ENCODE data around the gene HOMEZ. TPM values are rescaled to one million over a fixed set of nuclear protein-coding genes. Genes with fewer than 3 reads are reported as not detected.
"Not testable (repeated sequence)": the region's sequence is repeated elsewhere in the genome, so short reads cannot be mapped to it uniquely, and the experiment has no call there.

The HOMEZ gene
- total RNA-seq, 1 donor from 2014 or later: 21.0 TPM

DNA sequence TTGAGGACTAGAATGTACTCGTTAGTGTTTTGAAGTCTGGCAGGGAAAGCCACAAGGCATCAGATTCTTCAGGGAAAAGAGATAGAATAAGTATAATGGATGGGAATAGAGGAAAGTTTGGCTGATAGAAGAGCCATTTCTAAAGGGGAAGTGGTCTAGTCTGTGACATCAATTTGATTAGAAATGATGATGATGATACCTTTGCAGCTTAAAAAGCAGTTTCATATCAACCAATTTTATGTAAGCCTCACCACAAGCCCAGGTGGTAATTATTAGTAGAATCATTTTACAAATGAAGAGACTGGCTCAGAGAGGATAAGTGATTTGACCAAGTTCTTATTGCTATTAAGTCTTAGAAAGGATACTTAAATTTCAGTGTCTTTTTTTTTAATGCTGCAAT lies 45.3 kb downstream of the HOMEZ start:
- no peaks in the 10 kb centered on the region for H3K36me3 Mint-ChIP-seq
- H3K4me1 Mint-ChIP-seq: peaks cover 10% of the 10 kb centered on the region
- no peaks in the 10 kb centered on the region for H3K27me3 Mint-ChIP-seq (ENCODE audit: insufficient read depth, low read depth)

DNA sequence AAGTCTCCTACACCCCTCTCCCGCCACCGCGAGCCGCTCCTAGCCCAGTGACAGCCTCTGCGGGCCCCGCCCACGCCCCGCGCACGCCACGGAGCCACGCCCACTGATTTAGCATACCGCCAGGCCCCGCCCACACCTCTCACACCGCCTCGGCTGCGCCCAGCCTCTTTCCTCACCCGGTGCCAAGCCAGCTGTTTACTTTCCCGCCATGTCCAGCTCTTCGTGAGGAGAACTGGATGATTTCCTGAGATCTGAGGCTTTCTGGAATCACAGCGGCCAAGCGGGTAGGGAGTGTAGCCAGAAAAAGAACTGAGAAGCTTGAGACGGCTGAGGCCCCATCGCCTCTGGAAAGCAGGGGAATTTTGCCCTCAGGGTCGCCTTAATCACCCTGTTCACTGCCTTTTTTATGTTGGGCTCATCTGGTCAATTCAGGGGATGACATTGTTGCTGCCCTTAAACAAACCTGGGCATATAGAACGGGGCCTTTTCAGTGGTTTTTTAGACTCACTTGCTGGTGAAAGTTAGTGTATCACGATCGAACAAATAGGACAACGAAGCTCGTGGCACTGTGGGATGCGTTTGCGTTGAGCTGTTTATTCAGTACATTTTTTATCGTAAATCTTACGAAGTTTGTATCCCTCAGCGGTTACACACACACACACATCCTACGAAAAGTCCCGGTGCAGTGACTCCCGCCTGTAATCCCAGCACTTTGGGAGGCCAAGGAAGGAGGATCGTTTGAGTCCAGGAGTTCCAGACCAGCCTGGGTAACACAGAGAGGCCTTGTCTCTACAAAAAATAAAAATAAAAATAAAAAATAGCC lies 47.9 kb downstream of the HOMEZ start, which contains the start of gene RNF212B:
RNF212B (plus strand) TSS at position 165 of the 823 bp plus-strand sequence. CDS start 2,410 bp downstream, outside the sequence.
- no peak within 1 kb of the TSS for H3K9ac ChIP-seq
- H3K27me3 ChIP-seq: no peaks in the 10 kb centered on the region
- no peaks in the 10 kb centered on the region for H4K20me1 ChIP-seq (ENCODE audit: low read depth)
- H3K4me1 ChIP-seq: peaks cover 3% of the 10 kb centered on the region
- no peaks in the 10 kb centered on the region for H3K36me3 Mint-ChIP-seq
- TF ChIP-seq EZH2 (IDR thresholded peaks at IDR 0.05): no peak
- no peak for TF ChIP-seq EZH2phosphoT487 (IDR thresholded peaks at IDR 0.05)
- TF ChIP-seq, protein P1, sequence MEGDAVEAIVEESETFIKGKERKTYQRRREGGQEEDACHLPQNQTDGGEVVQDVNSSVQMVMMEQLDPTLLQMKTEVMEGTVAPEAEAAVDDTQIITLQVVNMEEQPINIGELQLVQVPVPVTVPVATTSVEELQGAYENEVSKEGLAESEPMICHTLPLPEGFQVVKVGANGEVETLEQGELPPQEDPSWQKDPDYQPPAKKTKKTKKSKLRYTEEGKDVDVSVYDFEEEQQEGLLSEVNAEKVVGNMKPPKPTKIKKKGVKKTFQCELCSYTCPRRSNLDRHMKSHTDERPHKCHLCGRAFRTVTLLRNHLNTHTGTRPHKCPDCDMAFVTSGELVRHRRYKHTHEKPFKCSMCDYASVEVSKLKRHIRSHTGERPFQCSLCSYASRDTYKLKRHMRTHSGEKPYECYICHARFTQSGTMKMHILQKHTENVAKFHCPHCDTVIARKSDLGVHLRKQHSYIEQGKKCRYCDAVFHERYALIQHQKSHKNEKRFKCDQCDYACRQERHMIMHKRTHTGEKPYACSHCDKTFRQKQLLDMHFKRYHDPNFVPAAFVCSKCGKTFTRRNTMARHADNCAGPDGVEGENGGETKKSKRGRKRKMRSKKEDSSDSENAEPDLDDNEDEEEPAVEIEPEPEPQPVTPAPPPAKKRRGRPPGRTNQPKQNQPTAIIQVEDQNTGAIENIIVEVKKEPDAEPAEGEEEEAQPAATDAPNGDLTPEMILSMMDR (IDR thresholded peaks at IDR 0.05): no peak
- H3K27ac ChIP-seq: no peak within 1 kb of the TSS
- H3F3A ChIP-seq (ENCODE audit: low read depth): peaks cover 13% of the 10 kb centered on the region
- H3K36me3 ChIP-seq: no peaks in the 10 kb centered on the region
- H3K4me3 Mint-ChIP-seq: peak within 1 kb of the TSS; percentile 64
- H3K27ac Mint-ChIP-seq: no peak within 1 kb of the TSS
- H3K4me3 ChIP-seq: peak within 1 kb of the TSS; percentile 32
- H3K9me3 Mint-ChIP-seq: peaks cover 2% of the 10 kb centered on the region
- H3K4me2 ChIP-seq: peak within 1 kb of the TSS; percentile 65
- H3K9me3 ChIP-seq (ENCODE audit: low read depth): no peaks in the 10 kb centered on the region
- H3K27me3 Mint-ChIP-seq (ENCODE audit: insufficient read depth, low read depth): peaks cover 2% of the 10 kb centered on the region
- no peaks in the 10 kb centered on the region for H3K79me2 ChIP-seq (ENCODE audit: low read depth)
- H3K4me1 Mint-ChIP-seq: peaks cover 12% of the 10 kb centered on the region
- H2AFZ ChIP-seq (replicated peaks): peak within 1 kb of the TSS; percentile 89
- DNase-seq (ENCODE audit: low spot score): peak; percentile 95

More for the DNA sequence above, 45.3 kb downstream of the HOMEZ start:
- Histone ChIP-seq H3K4me1 (peaks cover 3% of the 10 kb centered on the region), H3F3A (ENCODE audit: low read depth) (peaks cover 13% of the 10 kb centered on the region), H3K36me3 (no peaks in the 10 kb centered on the region), H3K4me3 (no peak overlapping the region), H3K27ac (no peak overlapping the region), H4K20me1 (ENCODE audit: low read depth) (no peaks in the 10 kb centered on the region), H3K79me2 (ENCODE audit: low read depth) (no peaks in the 10 kb centered on the region), H2AFZ (replicated peaks) (no peak overlapping the region), H3K27me3 (no peaks in the 10 kb centered on the region), H3K4me2 (no peak overlapping the region), H3K9ac (no peak overlapping the region), H3K9me3 (ENCODE audit: low read depth) (no peaks in the 10 kb centered on the region)
- TF ChIP-seq EZH2 (IDR thresholded peaks at IDR 0.05) (no peak), EZH2phosphoT487 (IDR thresholded peaks at IDR 0.05) (no peak)
- TF ChIP-seq, protein P1 (IDR thresholded peaks at IDR 0.05): no peak
- no peak for DNase-seq (ENCODE audit: low spot score)
- Mint-ChIP-seq H3K27ac (no peak overlapping the region), H3K4me3 (no peak overlapping the region), H3K9me3 (no peaks in the 10 kb centered on the region)

DNA sequence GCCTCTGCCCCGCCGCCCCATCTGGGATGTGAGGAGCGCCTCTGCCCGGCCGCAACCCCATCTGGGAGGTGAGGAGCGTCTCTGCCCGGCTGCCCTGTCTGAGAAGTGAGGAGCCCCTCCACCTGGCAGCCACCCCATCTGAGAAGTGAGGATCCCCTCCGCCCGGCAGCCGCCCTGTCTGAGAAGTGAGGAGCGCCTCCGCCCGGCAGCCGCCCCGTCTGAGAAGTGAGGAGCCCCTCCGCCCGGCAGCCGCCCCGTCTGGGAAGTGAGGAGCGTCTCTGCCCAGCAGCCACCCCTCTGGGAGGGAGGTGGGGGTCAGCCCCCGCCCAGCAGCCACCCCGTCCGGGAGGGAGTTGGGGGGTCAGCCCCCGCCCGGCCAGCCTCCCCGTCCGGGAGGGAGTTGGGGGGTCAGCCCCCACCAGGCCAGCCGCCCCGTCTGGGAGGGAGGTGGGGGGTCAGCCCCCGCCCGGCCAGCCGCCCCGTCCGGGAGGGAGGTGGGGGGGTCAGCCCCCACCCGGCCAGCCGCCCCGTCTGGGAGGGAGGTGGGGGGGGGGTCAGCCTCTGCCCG lies 53.6 kb downstream of the HOMEZ start:
- H3K4me3 Mint-ChIP-seq; H3K27ac ChIP-seq; H3K9me3 ChIP-seq (ENCODE audit: low read depth); H3K27me3 Mint-ChIP-seq (ENCODE audit: insufficient read depth, low read depth); H3K27ac Mint-ChIP-seq; DNase-seq (ENCODE audit: low spot score); H3K36me3 ChIP-seq; H3K36me3 Mint-ChIP-seq; H3K79me2 ChIP-seq (ENCODE audit: low read depth); H3K4me1 ChIP-seq; H2AFZ ChIP-seq (replicated peaks); H3K4me2 ChIP-seq; H3K4me3 ChIP-seq; H3K4me1 Mint-ChIP-seq; H3K27me3 ChIP-seq; H3K9ac ChIP-seq; H4K20me1 ChIP-seq (ENCODE audit: low read depth); H3F3A ChIP-seq (ENCODE audit: low read depth): not testable (repeated sequence)
- H3K9me3 Mint-ChIP-seq: peaks cover 15% of the 10 kb centered on the region

DNA sequence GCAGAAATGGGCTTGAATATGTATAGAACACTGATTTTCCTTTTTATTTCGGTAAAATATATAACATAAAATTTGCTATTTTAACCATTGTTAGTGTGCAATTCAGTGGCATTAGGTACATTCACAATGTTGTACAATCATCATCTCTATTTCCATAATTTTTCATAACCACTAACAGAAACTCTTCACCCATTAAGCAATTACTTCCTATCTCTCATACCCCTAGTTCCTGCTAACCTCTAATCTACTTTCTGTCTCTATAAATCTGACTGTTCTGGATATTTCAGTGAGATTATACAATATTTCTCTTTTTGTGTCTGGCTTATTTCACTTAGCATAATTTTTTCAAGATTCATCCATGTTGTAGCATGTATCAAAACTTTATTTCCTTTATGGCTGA lies 57.1 kb downstream of the HOMEZ start:
- DNase-seq (ENCODE audit: low spot score): no peak
- Histone ChIP-seq H3K9me3 (ENCODE audit: low read depth) (no peaks in the 10 kb centered on the region), H3F3A (ENCODE audit: low read depth) (no peaks in the 10 kb centered on the region), H3K9ac (no peak overlapping the region), H3K4me2 (no peak overlapping the region), H3K27ac (no peak overlapping the region), H3K36me3 (no peaks in the 10 kb centered on the region), H3K79me2 (ENCODE audit: low read depth) (no peaks in the 10 kb centered on the region), H2AFZ (replicated peaks) (no peak overlapping the region), H4K20me1 (ENCODE audit: low read depth) (no peaks in the 10 kb centered on the region), H3K4me1 (no peaks in the 10 kb centered on the region), H3K27me3 (no peaks in the 10 kb centered on the region), H3K4me3 (no peak overlapping the region)
- TF ChIP-seq EZH2phosphoT487 (IDR thresholded peaks at IDR 0.05) (no peak), EZH2 (IDR thresholded peaks at IDR 0.05) (no peak)
- TF ChIP-seq, protein P1 (IDR thresholded peaks at IDR 0.05): no peak
- peaks cover 3% of the 10 kb centered on the region for H3K4me1 Mint-ChIP-seq
- H3K27me3 Mint-ChIP-seq (ENCODE audit: insufficient read depth, low read depth): peaks cover 5% of the 10 kb centered on the region
- peaks cover 25% of the 10 kb centered on the region for H3K9me3 Mint-ChIP-seq
- no peak overlapping the region for H3K27ac Mint-ChIP-seq
- H3K36me3 Mint-ChIP-seq: no peaks in the 10 kb centered on the region
- no peak overlapping the region for H3K4me3 Mint-ChIP-seq
